HepG2 (cell line): Measurements from ENCODE around the gene MEPCE. TPM values are rescaled to one million over a fixed set of nuclear protein-coding genes. Genes with fewer than 3 reads are reported as not detected.

Experiments
- HNRNPL ChIP-seq: fragments of 200-400 bp; formaldehyde crosslinking; IDR thresholded peaks from 2 replicates; pipeline ENCODE4 v1.6.1; 2017; ENCODE audit warnings: mild to moderate bottlenecking, low read depth, low read length
- IKZF4 ChIP-seq: sonication (generic); formaldehyde crosslinking; IDR thresholded peaks from 2 replicates; pipeline ENCODE4 v1.5.1; 2020; ENCODE audit warnings: borderline replicate concordance, mild to moderate bottlenecking, low read depth, missing genetic modification reagents; ENCODE audit errors: not compliant biosample characterization
- JUND ChIP-seq: sonication (generic); formaldehyde crosslinking; IDR thresholded peaks from 2 replicates; pipeline ENCODE4 v1.8.0; 2022; ENCODE audit warnings: mild to moderate bottlenecking, missing genetic modification reagents
- KDM2A ChIP-seq: sonication (generic); formaldehyde crosslinking; IDR thresholded peaks from 2 replicates; pipeline ENCODE4 v1.4.0; 2020; ENCODE audit warnings: low read depth, missing genetic modification reagents, borderline replicate concordance
- MAFK ChIP-seq, 2 experiments: IDR thresholded peaks in 1 of 2; conservative IDR thresholded peaks in 1 of 2; 2 replicates each; pipeline ENCODE4 v1.6.1; 2011; ENCODE audit warnings: improper control_type of control experiment in 2 of 2, low read length in 2 of 2
- MBNL3 ChIP-seq: fragments of 250-450 bp; sonication (Bioruptor Pico); conservative IDR thresholded peaks from 2 replicates; pipeline ENCODE4 v1.8.0; 2022; ENCODE audit warnings: mild to moderate bottlenecking, inconsistent platforms
- NRL ChIP-seq: sonication (generic); formaldehyde crosslinking; IDR thresholded peaks from 2 replicates; pipeline ENCODE4 v1.5.0; 2020; ENCODE audit warnings: missing genetic modification reagents, mild to moderate bottlenecking, moderate library complexity, borderline replicate concordance
- TCF7L2 ChIP-seq: IDR thresholded peaks from 2 replicates; pipeline ENCODE4 v1.6.1; 2011; ENCODE audit warnings: mild to moderate bottlenecking, low read depth, low read length, moderate library complexity
- TOE1 ChIP-seq: sonication (generic); formaldehyde crosslinking; IDR thresholded peaks from 2 replicates; pipeline ENCODE4 v1.4.0; 2020; ENCODE audit warnings: mild to moderate bottlenecking, missing genetic modification reagents
- ZBTB38 ChIP-seq: sonication (generic); formaldehyde crosslinking; IDR thresholded peaks from 2 replicates; pipeline ENCODE4 v1.5.1; 2020; ENCODE audit warnings: mild to moderate bottlenecking, missing genetic modification reagents
- ZFP36L2 ChIP-seq: sonication (generic); formaldehyde crosslinking; IDR thresholded peaks from 2 replicates; pipeline ENCODE4 v1.4.0; 2020; ENCODE audit warnings: missing genetic modification reagents
- ZNF136 ChIP-seq: sonication (generic); formaldehyde crosslinking; IDR thresholded peaks from 2 replicates; pipeline ENCODE4 v1.8.1; 2022; ENCODE audit warnings: low read depth, mild to moderate bottlenecking, moderate library complexity, missing genetic modification reagents
- ZNF30 ChIP-seq: sonication (generic); formaldehyde crosslinking; IDR thresholded peaks from 2 replicates; pipeline ENCODE4 v1.5.0; 2020; ENCODE audit warnings: mild to moderate bottlenecking, missing genetic modification reagents
- ZNF503 ChIP-seq: sonication (generic); formaldehyde crosslinking; IDR thresholded peaks from 2 replicates; pipeline ENCODE4 v1.4.0; 2020; ENCODE audit warnings: missing genetic modification reagents
- ZNF580 ChIP-seq: IDR thresholded peaks from 2 replicates; pipeline ENCODE4 v1.6.1; 2016; ENCODE audit warnings: low read depth, borderline replicate concordance
- polyA plus RNA-seq, 8 experiments: library from polyadenylated mRNA; depleted of rRNA in 3 of 8; stranded (reverse) in 7 of 8; unstranded in 1 of 8; fragments of >200 nt; fragmentation: Illumina TruSeq in 4 of 8; extraction: Trizol in 4 of 8; gene quantifications; 2 replicates each; pipeline versions ENCODE4 v1.2.1 to v1.2.3, GENCODE V29; 2011 to 2016; ENCODE audit warnings: low read depth in 4 of 8, missing spikeins in 1 of 8, mixed read lengths in 1 of 8; ENCODE audit not compliant: insufficient read depth in 1 of 8
- total RNA-seq, 5 experiments: library from RNA; depleted of rRNA; stranded (reverse); fragments of >200 nt; fragmentation: Illumina TruSeq; extraction: Trizol; gene quantifications; 2 replicates each; pipeline ENCODE4 v1.2.3, GENCODE V29; 2016; ENCODE audit warnings: low read depth in 1 of 5
- TF ChIP-seq, protein P1 (sequence below), 2 experiments: fragments of 450-650 bp in 1 of 2; sonication (generic) in 1 of 2; formaldehyde crosslinking in 1 of 2; IDR thresholded peaks; 2 replicates each; pipeline versions ENCODE4 v1.6.1 to v1.8.0; 2016 to 2022; ENCODE audit warnings: antibody characterized with exemption in 1 of 2, mild to moderate bottlenecking in 1 of 2, missing genetic modification reagents in 1 of 2
- TF ChIP-seq, protein P2 (sequence below): sonication (generic); formaldehyde crosslinking; IDR thresholded peaks from 2 replicates; pipeline ENCODE4 v1.4.0; 2020; ENCODE audit warnings: mild to moderate bottlenecking, missing genetic modification reagents

Gene MEPCE
- total and polyA plus RNA-seq, 2 of the 13 experiments (the other 11 are each of a cell fraction or from before 2014, with no cell fraction given), result 12.3 to 26.0 TPM

DNA sequence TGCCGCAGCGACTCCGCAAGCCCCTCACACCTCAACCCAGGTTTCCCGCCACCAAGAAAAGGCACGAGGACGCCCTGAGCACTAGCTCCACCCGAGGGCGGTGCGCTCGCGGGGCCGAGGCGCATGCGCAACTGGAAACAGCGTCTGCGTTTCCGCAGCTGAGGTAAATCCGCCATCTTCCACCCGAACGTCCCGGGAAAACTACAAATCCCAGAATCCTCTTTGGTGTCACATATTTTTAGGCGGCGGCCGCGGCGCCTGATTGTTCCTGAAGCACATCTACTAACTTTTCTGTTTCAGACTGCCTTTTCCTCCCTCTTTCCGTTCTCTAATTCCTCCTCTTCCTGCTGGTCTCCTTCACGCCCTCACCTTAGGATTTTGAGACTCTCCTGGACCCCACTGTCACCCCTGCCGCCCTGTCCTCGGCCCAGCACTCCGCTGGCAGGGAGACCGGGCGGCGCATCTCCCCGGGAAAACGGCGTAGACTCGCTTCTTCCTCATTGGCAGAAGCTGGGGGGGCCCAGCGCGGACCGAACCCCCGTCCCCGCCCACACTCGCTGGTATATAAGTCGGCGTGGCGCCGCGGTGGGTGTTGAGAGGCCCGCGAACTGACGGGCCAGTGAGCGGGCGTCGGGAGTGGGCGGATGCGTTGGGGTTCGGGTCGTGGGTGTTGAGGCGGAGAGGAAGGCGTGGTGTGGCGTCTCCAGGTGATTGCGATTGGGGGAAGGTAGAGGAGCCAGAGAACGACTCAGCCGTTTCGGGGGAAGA is 1.2 kb upstream of the MEPCE start, which contains the start of gene ZCWPW1 (continued):
- TF ChIP-seq, protein P1, sequence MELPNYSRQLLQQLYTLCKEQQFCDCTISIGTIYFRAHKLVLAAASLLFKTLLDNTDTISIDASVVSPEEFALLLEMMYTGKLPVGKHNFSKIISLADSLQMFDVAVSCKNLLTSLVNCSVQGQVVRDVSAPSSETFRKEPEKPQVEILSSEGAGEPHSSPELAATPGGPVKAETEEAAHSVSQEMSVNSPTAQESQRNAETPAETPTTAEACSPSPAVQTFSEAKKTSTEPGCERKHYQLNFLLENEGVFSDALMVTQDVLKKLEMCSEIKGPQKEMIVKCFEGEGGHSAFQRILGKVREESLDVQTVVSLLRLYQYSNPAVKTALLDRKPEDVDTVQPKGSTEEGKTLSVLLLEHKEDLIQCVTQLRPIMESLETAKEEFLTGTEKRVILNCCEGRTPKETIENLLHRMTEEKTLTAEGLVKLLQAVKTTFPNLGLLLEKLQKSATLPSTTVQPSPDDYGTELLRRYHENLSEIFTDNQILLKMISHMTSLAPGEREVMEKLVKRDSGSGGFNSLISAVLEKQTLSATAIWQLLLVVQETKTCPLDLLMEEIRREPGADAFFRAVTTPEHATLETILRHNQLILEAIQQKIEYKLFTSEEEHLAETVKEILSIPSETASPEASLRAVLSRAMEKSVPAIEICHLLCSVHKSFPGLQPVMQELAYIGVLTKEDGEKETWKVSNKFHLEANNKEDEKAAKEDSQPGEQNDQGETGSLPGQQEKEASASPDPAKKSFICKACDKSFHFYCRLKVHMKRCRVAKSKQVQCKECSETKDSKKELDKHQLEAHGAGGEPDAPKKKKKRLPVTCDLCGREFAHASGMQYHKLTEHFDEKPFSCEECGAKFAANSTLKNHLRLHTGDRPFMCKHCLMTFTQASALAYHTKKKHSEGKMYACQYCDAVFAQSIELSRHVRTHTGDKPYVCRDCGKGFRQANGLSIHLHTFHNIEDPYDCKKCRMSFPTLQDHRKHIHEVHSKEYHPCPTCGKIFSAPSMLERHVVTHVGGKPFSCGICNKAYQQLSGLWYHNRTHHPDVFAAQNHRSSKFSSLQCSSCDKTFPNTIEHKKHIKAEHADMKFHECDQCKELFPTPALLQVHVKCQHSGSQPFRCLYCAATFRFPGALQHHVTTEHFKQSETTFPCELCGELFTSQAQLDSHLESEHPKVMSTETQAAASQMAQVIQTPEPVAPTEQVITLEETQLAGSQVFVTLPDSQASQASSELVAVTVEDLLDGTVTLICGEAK (IDR thresholded peaks at IDR 0.05), result no peak
- TF ChIP-seq, protein P1 (CRISPR knock-in tag; IDR thresholded peaks at IDR 0.05), result peak; percentile 48; the same call in 1 of the 2 replicates
- TF ChIP-seq ZNF136 (0 out of 2 replicates have a peak, but pooled peaks have one; percentile 25), IKZF4 (CRISPR knock-in tag) (peak; percentile 76), ZNF30 (CRISPR knock-in tag) (no peak), TOE1 (CRISPR knock-in tag) (0 out of 2 replicates have a peak, but pooled peaks have one; percentile 47), KDM2A (peak; percentile 86), NRL (peak; percentile 64), ZNF580 (CRISPR knock-in tag) (peak; percentile 65; the same call in 1 of the 2 replicates), TCF7L2 (no peak), ZFP36L2 (peak; percentile 37; the same call in 1 of the 2 replicates), ZBTB38 (peak; percentile 98), HNRNPL (peak; percentile 83), ZNF503 (CRISPR knock-in tag) (no peak; the same call in 1 of the 2 replicates), MAFK (conservative IDR thresholded peaks at IDR 0.05 in 1 of 2, IDR thresholded peaks at IDR 0.05 in 1 of 2; ENCODE audit: low read length in 2 of 2) (no peak), JUND (CRISPR knock-in tag) (no peak; the same call in 1 of the 2 replicates), MBNL3 (CRISPR knock-in tag) (no peak)
- TF ChIP-seq, protein P2, sequence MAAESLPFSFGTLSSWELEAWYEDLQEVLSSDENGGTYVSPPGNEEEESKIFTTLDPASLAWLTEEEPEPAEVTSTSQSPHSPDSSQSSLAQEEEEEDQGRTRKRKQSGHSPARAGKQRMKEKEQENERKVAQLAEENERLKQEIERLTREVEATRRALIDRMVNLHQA (CRISPR knock-in tag), result no peak
